Sigmoid colon (tissue), 7 donors: ENCODE results near the gene TTYH3. TPM values are rescaled to one million over a fixed set of nuclear protein-coding genes. Genes with fewer than 3 reads are reported as not detected.

Experiments used
- DNase-seq: peaks from one replicate; pipeline ENCODE4 v3.0.0-alpha.2; 2019
- H3K27ac ChIP-seq, 4 donors: fragments of 200-600 bp; sonication (generic); one replicate each; pipeline ENCODE4 v1.5.1; 2016 to 2019; ENCODE audit warnings: mild to moderate bottlenecking in 1 of 4
- H3K27me3 ChIP-seq, 3 donors: fragments of 200-600 bp; sonication (generic); one replicate each; pipeline ENCODE4 v1.5.1; 2019; ENCODE audit warnings: mild to moderate bottlenecking in 1 of 3
- H3K36me3 ChIP-seq, 4 donors: fragments of 200-600 bp; sonication (generic); one replicate each; pipeline ENCODE4 v1.5.1; 2016 to 2019
- H3K4me1 ChIP-seq, 4 donors: fragments of 200-600 bp; sonication (generic); one replicate each; pipeline ENCODE4 v1.5.1; 2017 to 2019
- H3K4me3 ChIP-seq, 4 donors: fragments of 200-600 bp; sonication (generic); one replicate each; pipeline ENCODE4 v1.5.1; 2017 to 2019; ENCODE audit warnings: mild to moderate bottlenecking in 2 of 4, moderate library complexity in 1 of 4
- H3K9me3 ChIP-seq, 4 donors: fragments of 200-600 bp in 3 of 4; sonication (generic) in 3 of 4; one replicate each; pipeline versions ENCODE4 v1.5.1 to v1.6.1; 2013 to 2019
- CTCF ChIP-seq, 4 experiments: fragments of 450-650 bp in 3 of 4; fragments of 200-600 bp in 1 of 4; IDR thresholded peaks; one replicate each; pipeline ENCODE4 v1.5.1; 2016 to 2019; ENCODE audit warnings: antibody characterized with exemption in 4 of 4, mild to moderate bottlenecking in 3 of 4, moderate library complexity in 2 of 4
- EP300 ChIP-seq, 4 donors: sonication (generic); formaldehyde crosslinking; IDR thresholded peaks; one replicate each; pipeline ENCODE4 v1.6.1; 2017; ENCODE audit warnings: antibody characterized with exemption in 4 of 4
- POLR2A ChIP-seq, 2 donors: fragments of 450-650 bp; IDR thresholded peaks; one replicate each; pipeline ENCODE4 v1.6.1; 2016; ENCODE audit warnings: antibody characterized with exemption in 2 of 2, mild to moderate bottlenecking in 2 of 2, moderate library complexity in 2 of 2
- POLR2AphosphoS5 ChIP-seq, 4 donors: sonication (generic); formaldehyde crosslinking; IDR thresholded peaks; one replicate each; pipeline ENCODE4 v1.6.1; 2017; ENCODE audit warnings: antibody characterized with exemption in 4 of 4
- WGBS, 2 donors: extraction: QIAGEN DNeasy Blood & Tissue Kit; methylation state at CpG; one replicate each; pipeline ENCODE4 v1.1.7; 2013; 5-methylcytosine and 5-hydroxymethylcytosine counted together
- intact Hi-C: fragments of 100-400 bp; cut with DNase I; formaldehyde crosslinking; loops from one replicate; pipeline ENCODE4 v1.15.1; 2023
- polyA plus RNA-seq, 3 donors: library from polyadenylated mRNA; stranded (reverse); fragments of 200-250 nt; gene quantifications; one replicate each; pipeline ENCODE4 v1.2.3, GENCODE V29; 2013
- total RNA-seq, 4 donors: library from RNA; depleted of rRNA; stranded (reverse); fragments of >200 nt; gene quantifications; one replicate each; pipeline ENCODE4 v1.1.0, GENCODE V29; 2016
- donor health status: healthy with polysubstance abuse.
- donor health status: Bipolar disorder and iron deficiency.
- donor health status: healthy.

The TTYH3 gene
- total and polyA plus RNA-seq, 7 donors, result 5.4 to 41.7 (median 15.3) TPM

GRCh38 chr7:2666588-2667250 lies 34.9 kb downstream of the TTYH3 start:
- 29 to 71% methylated on average over 18 of the region's 18 CpGs for WGBS, 2 donors
- Histone ChIP-seq H3K27me3 (peaks cover 0 to 6% (median 0%) of the 10 kb centered on the region in 3 donors), H3K4me3 (no peak overlapping the region), H3K27ac (no peak overlapping the region), H3K4me1 (peaks cover 0 to 16% (median 3%) of the 10 kb centered on the region in 4 donors), H3K9me3 (no peaks in the 10 kb centered on the region), H3K36me3 (peaks cover 0 to 2% (median 0%) of the 10 kb centered on the region in 4 donors)
- TF ChIP-seq POLR2A (IDR thresholded peaks at IDR 0.05), result no peak
- TF ChIP-seq POLR2AphosphoS5 (IDR thresholded peaks at IDR 0.05), result no peak
- no peak for TF ChIP-seq EP300 (IDR thresholded peaks at IDR 0.05)
- TF ChIP-seq CTCF (IDR thresholded peaks at IDR 0.05), result no peak
- intact Hi-C loops, result no loop called here
- no peak for DNase-seq

GRCh38 chr7:2667843-2668242 lies 36.1 kb downstream of the TTYH3 start:
- no peak for DNase-seq
- intact Hi-C loops, result no loop called here
- Histone ChIP-seq H3K9me3 (no peaks in the 10 kb centered on the region), H3K36me3 (no peaks in the 10 kb centered on the region), H3K27me3 (peaks cover 0 to 6% (median 0%) of the 10 kb centered on the region in 3 donors), H3K4me1 (peaks cover 0 to 15% (median 3%) of the 10 kb centered on the region in 4 donors), H3K27ac (no peak overlapping the region), H3K4me3 (no peak overlapping the region)
- no peak for TF ChIP-seq POLR2AphosphoS5 (IDR thresholded peaks at IDR 0.05)
- TF ChIP-seq CTCF (IDR thresholded peaks at IDR 0.05), result no peak
- TF ChIP-seq POLR2A (IDR thresholded peaks at IDR 0.05), result no peak
- no peak for TF ChIP-seq EP300 (IDR thresholded peaks at IDR 0.05)
- WGBS, 2 donors, result 38 to 66% methylated on average over 7 of the region's 7 CpGs

- H3K27ac ChIP-seq, result no peak overlapping the region
These were observed 36.6 kb downstream of the TTYH3 start for GRCh38 chr7:2668401-2668800.

GRCh38 chr7:2670171-2670570 lies 38.4 kb downstream of the TTYH3 start:
- H3K27ac ChIP-seq, result no peak overlapping the region
- TF ChIP-seq POLR2AphosphoS5 (IDR thresholded peaks at IDR 0.05), result no peak
- TF ChIP-seq EP300 (IDR thresholded peaks at IDR 0.05), result no peak
- no peak for TF ChIP-seq CTCF (IDR thresholded peaks at IDR 0.05)
- TF ChIP-seq POLR2A (IDR thresholded peaks at IDR 0.05), result no peak
- intact Hi-C loops, result loop anchor here (5.0 kb wide), 1 partner anchor 172 kb away; the partner anchor contains the start of gene GNA12
- peaks cover 0 to 7% (median 3%) of the 10 kb centered on the region in 4 donors for H3K4me1 ChIP-seq
- WGBS, 2 donors, result 64 to 76% methylated on average over 13 of the region's 13 CpGs
- DNase-seq, result no peak
- peaks cover 0 to 6% (median 0%) of the 10 kb centered on the region in 3 donors for H3K27me3 ChIP-seq
- H3K36me3 ChIP-seq, result no peaks in the 10 kb centered on the region
- no peak overlapping the region for H3K4me3 ChIP-seq
- peaks cover 0 to 3% (median 0%) of the 10 kb centered on the region in 4 donors for H3K9me3 ChIP-seq

More at GRCh38 chr7:2668401-2668800, 36.6 kb downstream of the TTYH3 start:
- DNase-seq, result peak; percentile 77
- Histone ChIP-seq H3K4me1 (peaks cover 0 to 9% (median 3%) of the 10 kb centered on the region in 4 donors), H3K4me3 (no peak overlapping the region), H3K36me3 (no peaks in the 10 kb centered on the region), H3K27me3 (peaks cover 0 to 6% (median 0%) of the 10 kb centered on the region in 3 donors), H3K9me3 (no peaks in the 10 kb centered on the region)
- TF ChIP-seq EP300 (IDR thresholded peaks at IDR 0.05) (no peak), POLR2AphosphoS5 (IDR thresholded peaks at IDR 0.05) (no peak), POLR2A (IDR thresholded peaks at IDR 0.05) (no peak), CTCF (IDR thresholded peaks at IDR 0.05) (no peak)
- intact Hi-C loops, result no loop called here
- WGBS, 2 donors, result 77 to 79% methylated on average over 6 of the region's 6 CpGs
